ENCODE measurements around the gene SIM2.

GRCh38 chr21:36719614-36720013 lies 20.7 kb downstream of the SIM2 start:
- TF ChIP-seq CTCF (IDR thresholded peaks at IDR 0.05; ENCODE audit: low read depth, low read length), result no peak
- TF ChIP-seq EZH2phosphoT487 (IDR thresholded peaks at IDR 0.05; ENCODE audit: low read depth), result no peak
